HepG2 (cell line): ENCODE data around the gene SSTR5. TPM values are rescaled to one million over a fixed set of nuclear protein-coding genes. Genes with fewer than 3 reads are reported as not detected.
A peak's percentile ranks its signal among the peaks of the same experiment; 100 is the strongest.

ENCODE experiments used
- ARNTL ChIP-seq: sonication (generic); formaldehyde crosslinking; IDR thresholded peaks from 2 replicates; pipeline ENCODE4 v1.4.0; 2020; ENCODE audit warnings: mild to moderate bottlenecking, missing genetic modification reagents
- FOXA3 ChIP-seq: IDR thresholded peaks from 2 replicates; pipeline ENCODE4 v1.6.1; 2016; ENCODE audit warnings: missing genetic modification reagents, missing compliant biosample characterization
- IKZF4 ChIP-seq: sonication (generic); formaldehyde crosslinking; IDR thresholded peaks from 2 replicates; pipeline ENCODE4 v1.5.1; 2020; ENCODE audit warnings: borderline replicate concordance, mild to moderate bottlenecking, low read depth, missing genetic modification reagents; ENCODE audit errors: not compliant biosample characterization
- KLF16 ChIP-seq, 2 experiments: sonication (generic) in 1 of 2; formaldehyde crosslinking in 1 of 2; IDR thresholded peaks; 2 replicates each; pipeline versions ENCODE4 v1.6.1 to v1.8.0; 2016 to 2023; ENCODE audit warnings: missing genetic modification reagents in 2 of 2, missing compliant biosample characterization in 1 of 2
- MEIS2 ChIP-seq: sonication (generic); formaldehyde crosslinking; IDR thresholded peaks from 2 replicates; pipeline ENCODE4 v1.9.0; 2021; ENCODE audit warnings: mild to moderate bottlenecking, missing genetic modification reagents
- YY1 ChIP-seq: IDR thresholded peaks from 2 replicates; pipeline ENCODE4 v1.6.1; 2011; ENCODE audit warnings: low read length, low read depth, moderate library complexity, mild to moderate bottlenecking; ENCODE audit not compliant: insufficient read depth, insufficient replicate concordance
- ZNF207 ChIP-seq: fragments of 450-650 bp; IDR thresholded peaks from 2 replicates; pipeline ENCODE4 v1.6.1; 2016; ENCODE audit warnings: antibody characterized with exemption, borderline replicate concordance
- ZNF335 ChIP-seq: sonication (generic); formaldehyde crosslinking; IDR thresholded peaks from 2 replicates; pipeline ENCODE4 v1.4.0; 2020; ENCODE audit warnings: missing genetic modification reagents
- ZNF350 ChIP-seq: sonication (generic); formaldehyde crosslinking; IDR thresholded peaks from 2 replicates; pipeline ENCODE4 v1.4.0; 2020; ENCODE audit warnings: mild to moderate bottlenecking, low read depth, missing genetic modification reagents, borderline replicate concordance
- ZNF460 ChIP-seq: sonication (generic); formaldehyde crosslinking; IDR thresholded peaks from 2 replicates; pipeline ENCODE4 v1.5.1; 2020; ENCODE audit warnings: missing genetic modification reagents, mild to moderate bottlenecking, borderline replicate concordance
- ZNF501 ChIP-seq: sonication (generic); formaldehyde crosslinking; IDR thresholded peaks from 2 replicates; pipeline ENCODE4 v1.5.1; 2020; ENCODE audit warnings: mild to moderate bottlenecking, moderate library complexity, missing genetic modification reagents
- ZNF724P ChIP-seq: sonication (generic); formaldehyde crosslinking; IDR thresholded peaks from 2 replicates; pipeline ENCODE4 v1.8.0; 2022; ENCODE audit warnings: missing genetic modification reagents, borderline replicate concordance
- ZSCAN9 ChIP-seq: IDR thresholded peaks from 2 replicates; pipeline ENCODE4 v1.6.1; 2016; ENCODE audit warnings: borderline replicate concordance
- polyA plus RNA-seq, 8 experiments: library from polyadenylated mRNA; depleted of rRNA in 3 of 8; stranded (reverse) in 7 of 8; unstranded in 1 of 8; fragments of >200 nt; fragmentation: Illumina TruSeq in 4 of 8; extraction: Trizol in 4 of 8; gene quantifications; 2 replicates each; pipeline versions ENCODE4 v1.2.1 to v1.2.3, GENCODE V29; 2011 to 2016; ENCODE audit warnings: low read depth in 4 of 8, missing spikeins in 1 of 8, mixed read lengths in 1 of 8; ENCODE audit not compliant: insufficient read depth in 1 of 8
- total RNA-seq, 5 experiments: library from RNA; depleted of rRNA; stranded (reverse); fragments of >200 nt; fragmentation: Illumina TruSeq; extraction: Trizol; gene quantifications; 2 replicates each; pipeline ENCODE4 v1.2.3, GENCODE V29; 2016; ENCODE audit warnings: low read depth in 1 of 5
- TF ChIP-seq, protein P1 (sequence below): sonication (generic); formaldehyde crosslinking; IDR thresholded peaks from 2 replicates; pipeline ENCODE4 v1.4.0; 2020; ENCODE audit warnings: missing genetic modification reagents
- TF ChIP-seq, protein P2 (sequence below): sonication (generic); formaldehyde crosslinking; IDR thresholded peaks from 2 replicates; pipeline ENCODE4 v1.8.0; 2022; ENCODE audit warnings: mild to moderate bottlenecking, missing genetic modification reagents
- TF ChIP-seq, protein P3 (sequence below): sonication (generic); formaldehyde crosslinking; IDR thresholded peaks from 2 replicates; pipeline ENCODE4 v1.5.0; 2020; ENCODE audit warnings: mild to moderate bottlenecking, missing genetic modification reagents, borderline replicate concordance
- TF ChIP-seq, protein P4 (sequence below): sonication (generic); formaldehyde crosslinking; IDR thresholded peaks from 2 replicates; pipeline ENCODE4 v1.4.0; 2020; ENCODE audit warnings: missing genetic modification reagents
- TF ChIP-seq, protein P5 (sequence below): sonication (generic); formaldehyde crosslinking; IDR thresholded peaks from 2 replicates; pipeline ENCODE4 v1.4.0; 2020; ENCODE audit warnings: missing genetic modification reagents

Gene SSTR5
- total and polyA plus RNA-seq, 2 of the 13 experiments (the other 11 are each of a cell fraction or from before 2014, with no cell fraction given), result 0.20 to 0.49 TPM

DNA sequence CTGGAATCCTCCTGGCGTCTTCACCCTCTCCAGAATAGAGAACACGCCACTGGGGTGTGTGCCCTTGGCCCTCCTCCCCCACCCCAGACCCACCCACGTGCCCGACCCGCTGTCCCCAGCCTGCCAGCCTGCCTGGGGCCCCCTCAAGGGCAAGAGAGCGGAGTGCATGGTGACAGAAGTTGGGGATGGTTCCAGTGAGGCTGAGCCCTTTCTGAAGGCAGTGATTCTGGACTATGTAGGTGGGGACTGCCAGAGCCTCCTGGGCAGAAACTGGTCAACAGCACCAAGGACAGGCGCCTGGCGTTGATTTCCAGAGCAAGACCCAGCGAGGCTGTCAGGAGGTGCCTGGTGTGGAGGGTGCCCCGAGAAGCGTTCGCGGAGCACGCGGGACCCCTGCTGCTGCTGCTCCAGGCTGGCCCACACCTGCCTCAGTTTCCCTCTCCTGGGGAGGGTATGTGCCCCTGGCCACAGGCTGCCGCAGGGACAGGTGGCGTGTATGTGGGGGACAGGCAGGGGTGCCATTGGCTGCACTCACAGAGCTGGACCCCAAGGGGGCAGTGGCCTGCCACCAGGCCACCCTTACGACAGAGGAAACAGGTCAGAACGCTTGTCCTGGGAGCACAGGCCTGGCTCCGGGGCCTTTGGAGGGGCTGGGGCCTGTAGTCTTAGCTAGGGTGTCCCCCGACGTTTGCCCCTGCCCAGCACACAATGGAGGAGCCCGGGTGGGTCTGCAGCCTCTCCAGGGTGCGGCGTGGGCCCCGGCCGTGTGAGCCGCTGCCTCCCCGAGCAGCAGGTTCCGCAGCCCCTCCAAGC is 1.2 kb downstream of the SSTR5 start (continued):
- TF ChIP-seq, protein P1, sequence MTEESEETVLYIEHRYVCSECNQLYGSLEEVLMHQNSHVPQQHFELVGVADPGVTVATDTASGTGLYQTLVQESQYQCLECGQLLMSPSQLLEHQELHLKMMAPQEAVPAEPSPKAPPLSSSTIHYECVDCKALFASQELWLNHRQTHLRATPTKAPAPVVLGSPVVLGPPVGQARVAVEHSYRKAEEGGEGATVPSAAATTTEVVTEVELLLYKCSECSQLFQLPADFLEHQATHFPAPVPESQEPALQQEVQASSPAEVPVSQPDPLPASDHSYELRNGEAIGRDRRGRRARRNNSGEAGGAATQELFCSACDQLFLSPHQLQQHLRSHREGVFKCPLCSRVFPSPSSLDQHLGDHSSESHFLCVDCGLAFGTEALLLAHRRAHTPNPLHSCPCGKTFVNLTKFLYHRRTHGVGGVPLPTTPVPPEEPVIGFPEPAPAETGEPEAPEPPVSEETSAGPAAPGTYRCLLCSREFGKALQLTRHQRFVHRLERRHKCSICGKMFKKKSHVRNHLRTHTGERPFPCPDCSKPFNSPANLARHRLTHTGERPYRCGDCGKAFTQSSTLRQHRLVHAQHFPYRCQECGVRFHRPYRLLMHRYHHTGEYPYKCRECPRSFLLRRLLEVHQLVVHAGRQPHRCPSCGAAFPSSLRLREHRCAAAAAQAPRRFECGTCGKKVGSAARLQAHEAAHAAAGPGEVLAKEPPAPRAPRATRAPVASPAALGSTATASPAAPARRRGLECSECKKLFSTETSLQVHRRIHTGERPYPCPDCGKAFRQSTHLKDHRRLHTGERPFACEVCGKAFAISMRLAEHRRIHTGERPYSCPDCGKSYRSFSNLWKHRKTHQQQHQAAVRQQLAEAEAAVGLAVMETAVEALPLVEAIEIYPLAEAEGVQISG, result 0 out of 2 replicates have a peak, but pooled peaks have one; percentile 26
- no peak for TF ChIP-seq ZNF350
- TF ChIP-seq ZNF724P (CRISPR knock-in tag), result peak; percentile 41; the same call in 1 of the 2 replicates
- TF ChIP-seq, protein P2, sequence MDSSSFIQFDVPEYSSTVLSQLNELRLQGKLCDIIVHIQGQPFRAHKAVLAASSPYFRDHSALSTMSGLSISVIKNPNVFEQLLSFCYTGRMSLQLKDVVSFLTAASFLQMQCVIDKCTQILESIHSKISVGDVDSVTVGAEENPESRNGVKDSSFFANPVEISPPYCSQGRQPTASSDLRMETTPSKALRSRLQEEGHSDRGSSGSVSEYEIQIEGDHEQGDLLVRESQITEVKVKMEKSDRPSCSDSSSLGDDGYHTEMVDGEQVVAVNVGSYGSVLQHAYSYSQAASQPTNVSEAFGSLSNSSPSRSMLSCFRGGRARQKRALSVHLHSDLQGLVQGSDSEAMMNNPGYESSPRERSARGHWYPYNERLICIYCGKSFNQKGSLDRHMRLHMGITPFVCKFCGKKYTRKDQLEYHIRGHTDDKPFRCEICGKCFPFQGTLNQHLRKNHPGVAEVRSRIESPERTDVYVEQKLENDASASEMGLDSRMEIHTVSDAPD, result no peak
- TF ChIP-seq, protein P3, sequence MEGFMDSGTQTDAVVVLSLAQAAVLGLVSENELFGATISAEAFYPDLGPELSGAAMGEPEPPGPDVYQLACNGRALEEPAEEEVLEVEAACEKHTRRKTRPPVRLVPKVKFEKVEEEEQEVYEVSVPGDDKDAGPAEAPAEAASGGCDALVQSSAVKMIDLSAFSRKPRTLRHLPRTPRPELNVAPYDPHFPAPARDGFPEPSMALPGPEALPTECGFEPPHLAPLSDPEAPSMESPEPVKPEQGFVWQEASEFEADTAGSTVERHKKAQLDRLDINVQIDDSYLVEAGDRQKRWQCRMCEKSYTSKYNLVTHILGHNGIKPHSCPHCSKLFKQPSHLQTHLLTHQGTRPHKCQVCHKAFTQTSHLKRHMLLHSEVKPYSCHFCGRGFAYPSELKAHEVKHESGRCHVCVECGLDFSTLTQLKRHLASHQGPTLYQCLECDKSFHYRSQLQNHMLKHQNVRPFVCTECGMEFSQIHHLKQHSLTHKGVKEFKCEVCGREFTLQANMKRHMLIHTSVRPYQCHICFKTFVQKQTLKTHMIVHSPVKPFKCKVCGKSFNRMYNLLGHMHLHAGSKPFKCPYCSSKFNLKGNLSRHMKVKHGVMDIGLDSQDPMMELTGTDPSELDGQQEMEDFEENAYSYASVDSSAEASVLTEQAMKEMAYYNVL (CRISPR knock-in tag), result 0 out of 2 replicates have a peak, but pooled peaks have one; percentile 23
- no peak for TF ChIP-seq KLF16 (CRISPR knock-in tag; IDR thresholded peaks at IDR 0.05)
- no peak for TF ChIP-seq ZNF335 (CRISPR knock-in tag)
- TF ChIP-seq YY1, result no peak
- no peak for TF ChIP-seq MEIS2 (CRISPR knock-in tag)
- 0 out of 2 replicates have a peak, but pooled peaks have one; percentile 24 for TF ChIP-seq ZSCAN9 (CRISPR knock-in tag)
- no peak for TF ChIP-seq FOXA3 (CRISPR knock-in tag)
- TF ChIP-seq, protein P4, sequence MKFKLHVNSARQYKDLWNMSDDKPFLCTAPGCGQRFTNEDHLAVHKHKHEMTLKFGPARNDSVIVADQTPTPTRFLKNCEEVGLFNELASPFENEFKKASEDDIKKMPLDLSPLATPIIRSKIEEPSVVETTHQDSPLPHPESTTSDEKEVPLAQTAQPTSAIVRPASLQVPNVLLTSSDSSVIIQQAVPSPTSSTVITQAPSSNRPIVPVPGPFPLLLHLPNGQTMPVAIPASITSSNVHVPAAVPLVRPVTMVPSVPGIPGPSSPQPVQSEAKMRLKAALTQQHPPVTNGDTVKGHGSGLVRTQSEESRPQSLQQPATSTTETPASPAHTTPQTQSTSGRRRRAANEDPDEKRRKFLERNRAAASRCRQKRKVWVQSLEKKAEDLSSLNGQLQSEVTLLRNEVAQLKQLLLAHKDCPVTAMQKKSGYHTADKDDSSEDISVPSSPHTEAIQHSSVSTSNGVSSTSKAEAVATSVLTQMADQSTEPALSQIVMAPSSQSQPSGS (CRISPR knock-in tag), result no peak; the same call in 1 of the 2 replicates
- TF ChIP-seq ZNF460 (CRISPR knock-in tag), result no peak
- TF ChIP-seq ZNF207, result no peak
- TF ChIP-seq, protein P5, sequence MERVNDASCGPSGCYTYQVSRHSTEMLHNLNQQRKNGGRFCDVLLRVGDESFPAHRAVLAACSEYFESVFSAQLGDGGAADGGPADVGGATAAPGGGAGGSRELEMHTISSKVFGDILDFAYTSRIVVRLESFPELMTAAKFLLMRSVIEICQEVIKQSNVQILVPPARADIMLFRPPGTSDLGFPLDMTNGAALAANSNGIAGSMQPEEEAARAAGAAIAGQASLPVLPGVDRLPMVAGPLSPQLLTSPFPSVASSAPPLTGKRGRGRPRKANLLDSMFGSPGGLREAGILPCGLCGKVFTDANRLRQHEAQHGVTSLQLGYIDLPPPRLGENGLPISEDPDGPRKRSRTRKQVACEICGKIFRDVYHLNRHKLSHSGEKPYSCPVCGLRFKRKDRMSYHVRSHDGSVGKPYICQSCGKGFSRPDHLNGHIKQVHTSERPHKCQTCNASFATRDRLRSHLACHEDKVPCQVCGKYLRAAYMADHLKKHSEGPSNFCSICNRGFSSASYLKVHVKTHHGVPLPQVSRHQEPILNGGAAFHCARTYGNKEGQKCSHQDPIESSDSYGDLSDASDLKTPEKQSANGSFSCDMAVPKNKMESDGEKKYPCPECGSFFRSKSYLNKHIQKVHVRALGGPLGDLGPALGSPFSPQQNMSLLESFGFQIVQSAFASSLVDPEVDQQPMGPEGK (CRISPR knock-in tag), result peak; percentile 49; the same call in 1 of the 2 replicates
- no peak for TF ChIP-seq IKZF4 (CRISPR knock-in tag)
- no peak for TF ChIP-seq ZNF501
- TF ChIP-seq ARNTL (CRISPR knock-in tag), result peak; percentile 29; the same call in 1 of the 2 replicates
